ENCODE measurements around the gene LPCAT3. TPM values are rescaled to one million over a fixed set of nuclear protein-coding genes. Genes with fewer than 3 reads are reported as not detected.
A peak's percentile ranks its signal among the peaks of the same experiment; 100 is the strongest.

LPCAT3 gene
- total RNA-seq, 1 experiment from 2014 or later: 102 TPM

GRCh38 chr12:6935371-6936193 lies 82.7 kb downstream of the LPCAT3 start:
- BruUV-seq (replicated peaks): no TSS peak
- no peak overlapping the region for H3K4me2 ChIP-seq
- no peak for DNase-seq
- peaks cover 59% of the 10 kb centered on the region for H3F3A ChIP-seq (ENCODE audit: insufficient read depth, low read depth)
- intact Hi-C loops (cut with micrococcal nuclease; ENCODE audit: unreplicated experiment): no loop called here
- ChIA-PET POLR2A (ENCODE audit: unreplicated experiment) (interaction anchor here (0.9 kb wide), 1 partner anchor 11 kb away, joined by 8 read pairs; no protein-coding TSS in a partner anchor), CTCF (no interaction called here)
- no peaks in the 10 kb centered on the region for H3K9me2 ChIP-seq (ENCODE audit: insufficient read depth)
- peaks cover 19% of the 10 kb centered on the region for H3K36me3 ChIP-seq (ENCODE audit: low read depth)
- H2AFZ ChIP-seq: no peak overlapping the region
- H4K20me1 ChIP-seq (ENCODE audit: insufficient read depth): peaks cover 28% of the 10 kb centered on the region; the same call in 1 of the 2 replicates
- H3K27ac ChIP-seq: peak overlapping the region; percentile 3; the same call in 1 of the 2 replicates
- no peaks in the 10 kb centered on the region for H3K27me3 ChIP-seq (ENCODE audit: insufficient read depth, low read depth)
- peaks cover 35% of the 10 kb centered on the region for H3K79me2 ChIP-seq (ENCODE audit: low read depth)
- no peaks in the 10 kb centered on the region for H3K9me3 ChIP-seq (ENCODE audit: insufficient read depth, low read depth)
- TF ChIP-seq EZH2 (IDR thresholded peaks at IDR 0.05; ENCODE audit: low read depth): no peak
- no peak for TF ChIP-seq CTCF (conservative IDR thresholded peaks at IDR 0.05)
- peaks cover 13% of the 10 kb centered on the region for H3K4me1 ChIP-seq (replicated peaks; ENCODE audit: insufficient read depth)
- H3K4me3 ChIP-seq: no peak overlapping the region

GRCh38 chr12:6934110-6934509 lies 84.2 kb downstream of the LPCAT3 start:
- intact Hi-C loops (cut with micrococcal nuclease; ENCODE audit: unreplicated experiment): no loop called here
- H3K4me1 ChIP-seq (replicated peaks; ENCODE audit: insufficient read depth): peaks cover 25% of the 10 kb centered on the region
- no peak overlapping the region; the same call in 1 of the 2 replicates for H3K27ac ChIP-seq
- no peak overlapping the region for H3K4me3 ChIP-seq
- no peak for TF ChIP-seq CTCF (conservative IDR thresholded peaks at IDR 0.05)
- no peak for TF ChIP-seq EZH2 (IDR thresholded peaks at IDR 0.05; ENCODE audit: low read depth)
- peaks cover 49% of the 10 kb centered on the region for H3K79me2 ChIP-seq (ENCODE audit: low read depth)
- H3K9me2 ChIP-seq (ENCODE audit: insufficient read depth): no peaks in the 10 kb centered on the region
- DNase-seq: no peak
- POLR2A ChIA-PET (ENCODE audit: unreplicated experiment): interaction anchor here (0.7 kb wide), 1 partner anchor 9 kb away, joined by 4 read pairs; no protein-coding TSS in a partner anchor
- H2AFZ ChIP-seq: no peak overlapping the region
- CTCF ChIA-PET: no interaction called here
- H4K20me1 ChIP-seq (ENCODE audit: insufficient read depth): peaks cover 28% of the 10 kb centered on the region; the same call in 1 of the 2 replicates
- peaks cover 19% of the 10 kb centered on the region for H3K36me3 ChIP-seq (ENCODE audit: low read depth)
- H3F3A ChIP-seq (ENCODE audit: insufficient read depth, low read depth): peaks cover 54% of the 10 kb centered on the region
- no peaks in the 10 kb centered on the region for H3K27me3 ChIP-seq (ENCODE audit: insufficient read depth, low read depth)
- no TSS peak for BruUV-seq (replicated peaks)
- H3K4me2 ChIP-seq: no peak overlapping the region
- H3K9me3 ChIP-seq (ENCODE audit: insufficient read depth, low read depth): no peaks in the 10 kb centered on the region

GRCh38 chr12:6932766-6933165 lies 85.5 kb downstream of the LPCAT3 start:
- Histone ChIP-seq H2AFZ (no peak overlapping the region), H3K36me3 (ENCODE audit: low read depth) (peaks cover 19% of the 10 kb centered on the region), H3K9me3 (ENCODE audit: insufficient read depth, low read depth) (no peaks in the 10 kb centered on the region), H3K79me2 (ENCODE audit: low read depth) (peaks cover 58% of the 10 kb centered on the region), H3K4me1 (replicated peaks; ENCODE audit: insufficient read depth) (peaks cover 19% of the 10 kb centered on the region), H3K4me2 (no peak overlapping the region), H3K27me3 (ENCODE audit: insufficient read depth, low read depth) (no peaks in the 10 kb centered on the region), H4K20me1 (ENCODE audit: insufficient read depth) (peaks cover 28% of the 10 kb centered on the region; the same call in 1 of the 2 replicates), H3K9me2 (ENCODE audit: insufficient read depth) (no peaks in the 10 kb centered on the region), H3F3A (ENCODE audit: insufficient read depth, low read depth) (peaks cover 54% of the 10 kb centered on the region), H3K4me3 (no peak overlapping the region), H3K27ac (no peak overlapping the region)
- BruUV-seq (replicated peaks): no TSS peak
- ChIA-PET POLR2A (ENCODE audit: unreplicated experiment) (interaction anchor here (0.5 kb wide), 1 partner anchor 17 kb away, joined by 3 read pairs; no protein-coding TSS in a partner anchor), CTCF (no interaction called here)
- no peak for DNase-seq
- TF ChIP-seq EZH2 (IDR thresholded peaks at IDR 0.05; ENCODE audit: low read depth): no peak
- TF ChIP-seq CTCF (conservative IDR thresholded peaks at IDR 0.05): no peak
- intact Hi-C loops (cut with micrococcal nuclease; ENCODE audit: unreplicated experiment): no loop called here
